ENCODE data around the gene PBX1. TPM values are rescaled to one million over a fixed set of nuclear protein-coding genes. Genes with fewer than 3 reads are reported as not detected.

The PBX1 gene
- total and polyA plus RNA-seq, 4 donors = 14.0 to 125 (median 40.0) TPM

GRCh38 chr1:164801791-164802502 is 243.0 kb downstream of the PBX1 start:
- Histone ChIP-seq H3K27me3 (ENCODE audit: control insufficient read depth in 1 of 2, insufficient read depth in 2 of 2, low read length in 1 of 2) (no peaks in the 10 kb centered on the region), H3K9me3 (ENCODE audit: control insufficient read depth, low read length) (no peaks in the 10 kb centered on the region), H3K4me1 (ENCODE audit: control insufficient read depth in 1 of 2, insufficient read depth in 2 of 2, low read length in 2 of 2) (peaks cover 2 to 4% of the 10 kb centered on the region in 2 donors), H3K36me3 (ENCODE audit: control insufficient read depth in 1 of 2, insufficient read depth in 2 of 2, low read length in 1 of 2) (no peaks in the 10 kb centered on the region), H3K27ac (ENCODE audit: low read depth in 1 of 2, low read length in 2 of 2) (peak overlapping the region; percentile 77 to 94), H3K4me3 (ENCODE audit: low read length in 2 of 2) (no peak overlapping the region)
- intact Hi-C loops (cut with DNase I) = no loop called here
- ATAC-seq (ENCODE audit: low FRiP score) (peak; percentile 27), DNase-seq (no peak)
- whole genome bisulfite sequencing, 2 donors = 17 to 21% methylated on average over 7 of the region's 7 CpGs

- Histone ChIP-seq H3K4me3 (ENCODE audit: low read length in 2 of 2) (no peak overlapping the region), H3K4me1 (ENCODE audit: control insufficient read depth in 1 of 2, insufficient read depth in 2 of 2, low read length in 2 of 2) (peaks cover 2 to 4% of the 10 kb centered on the region in 2 donors), H3K36me3 (ENCODE audit: control insufficient read depth in 1 of 2, insufficient read depth in 2 of 2, low read length in 1 of 2) (no peaks in the 10 kb centered on the region), H3K27ac (ENCODE audit: low read depth in 1 of 2, low read length in 2 of 2) (peak overlapping the region; percentile 70 to 94), H3K27me3 (ENCODE audit: control insufficient read depth in 1 of 2, insufficient read depth in 2 of 2, low read length in 1 of 2) (no peaks in the 10 kb centered on the region), H3K9me3 (ENCODE audit: control insufficient read depth, low read length) (no peaks in the 10 kb centered on the region)
- intact Hi-C loops (cut with DNase I) = no loop called here
- WGBS, 2 donors = 60 to 65% methylated on average over 7 of the region's 7 CpGs
- no peak for ATAC-seq (ENCODE audit: low FRiP score)
- no peak for DNase-seq
These were observed 243.7 kb downstream of the PBX1 start for GRCh38 chr1:164802529-164803282.

- DNase-seq = no peak
- Histone ChIP-seq H3K36me3 (ENCODE audit: control insufficient read depth in 1 of 2, insufficient read depth in 2 of 2, low read length in 1 of 2) (no peaks in the 10 kb centered on the region), H3K4me1 (ENCODE audit: control insufficient read depth in 1 of 2, insufficient read depth in 2 of 2, low read length in 2 of 2) (peaks cover 2 to 4% of the 10 kb centered on the region in 2 donors), H3K9me3 (ENCODE audit: control insufficient read depth, low read length) (no peaks in the 10 kb centered on the region), H3K27ac (ENCODE audit: low read depth in 1 of 2, low read length in 2 of 2) (peak overlapping the region; percentile 61 to 70), H3K27me3 (ENCODE audit: control insufficient read depth in 1 of 2, insufficient read depth in 2 of 2, low read length in 1 of 2) (no peaks in the 10 kb centered on the region), H3K4me3 (ENCODE audit: low read length in 2 of 2) (no peak overlapping the region)
- intact Hi-C loops (cut with DNase I) = no loop called here
- WGBS, 2 donors = 34 to 42% methylated on average over 5 of the region's 5 CpGs
- ATAC-seq (ENCODE audit: low FRiP score) = no peak
These were observed 244.4 kb downstream of the PBX1 start for GRCh38 chr1:164803366-164803765.

- intact Hi-C loops (cut with DNase I) = no loop called here
- Histone ChIP-seq H3K4me3 (ENCODE audit: low read length in 2 of 2) (no peak overlapping the region), H3K27me3 (ENCODE audit: control insufficient read depth in 1 of 2, insufficient read depth in 2 of 2, low read length in 1 of 2) (no peaks in the 10 kb centered on the region), H3K4me1 (ENCODE audit: control insufficient read depth in 1 of 2, insufficient read depth in 2 of 2, low read length in 2 of 2) (peaks cover 2 to 4% of the 10 kb centered on the region in 2 donors), H3K36me3 (ENCODE audit: control insufficient read depth in 1 of 2, insufficient read depth in 2 of 2, low read length in 1 of 2) (no peaks in the 10 kb centered on the region), H3K9me3 (ENCODE audit: control insufficient read depth, low read length) (no peaks in the 10 kb centered on the region), H3K27ac (ENCODE audit: low read depth in 1 of 2, low read length in 2 of 2) (no peak overlapping the region)
- no peak for DNase-seq
- no peak for ATAC-seq (ENCODE audit: low FRiP score)
- WGBS, 2 donors = 60 to 62% methylated on average over 2 of the region's 2 CpGs
These were observed 245.4 kb downstream of the PBX1 start for GRCh38 chr1:164804366-164804765.

GRCh38 chr1:164805399-164805798 is 246.4 kb downstream of the PBX1 start:
- intact Hi-C loops (cut with DNase I) = no loop called here
- no peaks in the 10 kb centered on the region for H3K36me3 ChIP-seq (ENCODE audit: control insufficient read depth in 1 of 2, insufficient read depth in 2 of 2, low read length in 1 of 2)
- no peaks in the 10 kb centered on the region for H3K9me3 ChIP-seq (ENCODE audit: control insufficient read depth, low read length)
- peaks cover 2 to 4% of the 10 kb centered on the region in 2 donors for H3K4me1 ChIP-seq (ENCODE audit: control insufficient read depth in 1 of 2, insufficient read depth in 2 of 2, low read length in 2 of 2)
- H3K27ac ChIP-seq (ENCODE audit: low read depth in 1 of 2, low read length in 2 of 2) = peak overlapping the region in 1 of 2 donors; percentile 37
- H3K4me3 ChIP-seq (ENCODE audit: low read length in 2 of 2) = no peak overlapping the region
- ATAC-seq (ENCODE audit: low FRiP score) (no peak), DNase-seq (no peak)
- H3K27me3 ChIP-seq (ENCODE audit: control insufficient read depth in 1 of 2, insufficient read depth in 2 of 2, low read length in 1 of 2) = no peaks in the 10 kb centered on the region
- 30 to 31% methylated on average over 4 of the region's 4 CpGs for WGBS, 2 donors

GRCh38 chr1:164806531-164806930 is 247.5 kb downstream of the PBX1 start:
- DNase-seq (no peak), ATAC-seq (ENCODE audit: low FRiP score) (no peak)
- H3K27ac ChIP-seq (ENCODE audit: low read depth in 1 of 2, low read length in 2 of 2) = no peak overlapping the region
- no peaks in the 10 kb centered on the region for H3K36me3 ChIP-seq (ENCODE audit: control insufficient read depth in 1 of 2, insufficient read depth in 2 of 2, low read length in 1 of 2)
- H3K27me3 ChIP-seq (ENCODE audit: control insufficient read depth in 1 of 2, insufficient read depth in 2 of 2, low read length in 1 of 2) = no peaks in the 10 kb centered on the region
- no peak overlapping the region for H3K4me3 ChIP-seq (ENCODE audit: low read length in 2 of 2)
- no peaks in the 10 kb centered on the region for H3K9me3 ChIP-seq (ENCODE audit: control insufficient read depth, low read length)
- 65 to 71% methylated on average over 6 of the region's 6 CpGs for WGBS, 2 donors
- intact Hi-C loops (cut with DNase I) = no loop called here
- H3K4me1 ChIP-seq (ENCODE audit: control insufficient read depth in 1 of 2, insufficient read depth in 2 of 2, low read length in 2 of 2) = peaks cover 2 to 4% of the 10 kb centered on the region in 2 donors

GRCh38 chr1:164813776-164814175 is 254.8 kb downstream of the PBX1 start:
- no peaks in the 10 kb centered on the region for H3K4me1 ChIP-seq (ENCODE audit: control insufficient read depth in 1 of 2, insufficient read depth in 2 of 2, low read length in 2 of 2)
- WGBS, 2 donors = 13 to 15% methylated on average over 1 of the region's 1 CpG
- ATAC-seq (ENCODE audit: low FRiP score) (no peak), DNase-seq (no peak)
- H3K36me3 ChIP-seq (ENCODE audit: control insufficient read depth in 1 of 2, insufficient read depth in 2 of 2, low read length in 1 of 2) = peaks cover 0 to 2% of the 10 kb centered on the region in 2 donors
- H3K27ac ChIP-seq (ENCODE audit: low read depth in 1 of 2, low read length in 2 of 2) = no peak overlapping the region
- no peaks in the 10 kb centered on the region for H3K27me3 ChIP-seq (ENCODE audit: control insufficient read depth in 1 of 2, insufficient read depth in 2 of 2, low read length in 1 of 2)
- intact Hi-C loops (cut with DNase I) = no loop called here
- no peak overlapping the region for H3K4me3 ChIP-seq (ENCODE audit: low read length in 2 of 2)
- no peaks in the 10 kb centered on the region for H3K9me3 ChIP-seq (ENCODE audit: control insufficient read depth, low read length)

- 95% methylated on average over 9 of the region's 9 CpGs for WGBS, 2 donors
- H3K36me3 ChIP-seq (ENCODE audit: control insufficient read depth in 1 of 2, insufficient read depth in 2 of 2, low read length in 1 of 2) = peaks cover 0 to 5% of the 10 kb centered on the region in 2 donors
- intact Hi-C loops (cut with DNase I) = no loop called here
- no peak overlapping the region for H3K27ac ChIP-seq (ENCODE audit: low read depth in 1 of 2, low read length in 2 of 2)
- DNase-seq (no peak), ATAC-seq (ENCODE audit: low FRiP score) (no peak)
- H3K9me3 ChIP-seq (ENCODE audit: control insufficient read depth, low read length) = no peaks in the 10 kb centered on the region
- H3K4me3 ChIP-seq (ENCODE audit: low read length in 2 of 2) = no peak overlapping the region
- no peaks in the 10 kb centered on the region for H3K27me3 ChIP-seq (ENCODE audit: control insufficient read depth in 1 of 2, insufficient read depth in 2 of 2, low read length in 1 of 2)
- no peaks in the 10 kb centered on the region for H3K4me1 ChIP-seq (ENCODE audit: control insufficient read depth in 1 of 2, insufficient read depth in 2 of 2, low read length in 2 of 2)
These were observed 262.7 kb downstream of the PBX1 start for GRCh38 chr1:164821648-164822047.
